SK-N-SH treated with all-trans-retinoic acid at 6 μM for 48 hours (cell line): ENCODE data around the gene TAF5.

Experiments used
- ATAC-seq: fragments of 200-7000 bp; cut with Tn5 transposase; 3 replicates; pipeline ENCODE4 v1.9.1; 2020; ENCODE audit warnings: mild to moderate bottlenecking, moderate library complexity
- ARNTL ChIP-seq: fragments of 450-650 bp; formaldehyde crosslinking; IDR thresholded peaks from 2 replicates; pipeline ENCODE4 v1.5.0; 2020; ENCODE audit warnings: low read depth, mild to moderate bottlenecking, moderate library complexity, borderline replicate concordance
- BACH2 ChIP-seq: fragments of 250-450 bp; sonication (Bioruptor Pico); IDR thresholded peaks from 2 replicates; pipeline ENCODE4 v1.9.0; 2021; ENCODE audit warnings: mild to moderate bottlenecking, borderline replicate concordance
- CREB5 ChIP-seq: fragments of 250-450 bp; sonication (Bioruptor Pico); IDR thresholded peaks from 2 replicates; pipeline ENCODE4 v1.5.1; 2020; ENCODE audit warnings: low read depth, mild to moderate bottlenecking, moderate library complexity
- ESRRG ChIP-seq: fragments of 250-450 bp; sonication (Bioruptor Pico); IDR thresholded peaks from 2 replicates; pipeline ENCODE4 v1.6.1; 2021; ENCODE audit warnings: mild to moderate bottlenecking
- GLIS3 ChIP-seq: fragments of 250-450 bp; sonication (Bioruptor Pico); IDR thresholded peaks from 2 replicates; pipeline ENCODE4 v1.5.0; 2020; ENCODE audit warnings: mild to moderate bottlenecking, moderate library complexity
- ISL1 ChIP-seq: fragments of 250-450 bp; sonication (Bioruptor Pico); IDR thresholded peaks from 2 replicates; pipeline ENCODE4 v2.1.2; 2022; ENCODE audit warnings: mild to moderate bottlenecking, moderate library complexity
- POU6F1 ChIP-seq: fragments of 250-450 bp; sonication (Bioruptor Pico); IDR thresholded peaks from 2 replicates; pipeline ENCODE4 v1.8.0; 2021; ENCODE audit warnings: low read depth, mild to moderate bottlenecking, moderate library complexity, borderline replicate concordance
- PPARA ChIP-seq: fragments of 250-450 bp; sonication (Bioruptor Pico); IDR thresholded peaks from 2 replicates; pipeline ENCODE4 v1.5.0; 2020; ENCODE audit warnings: mild to moderate bottlenecking, borderline replicate concordance
- RARB ChIP-seq: fragments of 250-450 bp; sonication (Bioruptor Pico); IDR thresholded peaks from 2 replicates; pipeline ENCODE4 v1.8.0; 2021; ENCODE audit warnings: mild to moderate bottlenecking, moderate library complexity
- SNAI2 ChIP-seq: fragments of 250-450 bp; sonication (Bioruptor Pico); IDR thresholded peaks from 2 replicates; pipeline ENCODE4 v1.5.0; 2020; ENCODE audit warnings: mild to moderate bottlenecking, moderate library complexity
- TCF4 ChIP-seq: fragments of 250-450 bp; sonication (Bioruptor Pico); IDR thresholded peaks from 2 replicates; pipeline ENCODE4 v1.8.0; 2021; ENCODE audit warnings: mild to moderate bottlenecking, moderate library complexity, borderline replicate concordance
- TOX ChIP-seq: fragments of 250-450 bp; sonication (Bioruptor Pico); IDR thresholded peaks from 2 replicates; pipeline ENCODE4 v1.8.0; 2021; ENCODE audit warnings: mild to moderate bottlenecking, moderate library complexity, borderline replicate concordance
- TSHZ2 ChIP-seq: fragments of 250-450 bp; sonication (Bioruptor Pico); IDR thresholded peaks from 2 replicates; pipeline ENCODE4 v1.5.0; 2020; ENCODE audit warnings: mild to moderate bottlenecking, moderate library complexity
- ZC3H10 ChIP-seq: fragments of 250-450 bp; sonication (Bioruptor Pico); IDR thresholded peaks from 2 replicates; pipeline ENCODE4 v1.5.1; 2021; ENCODE audit warnings: mild to moderate bottlenecking, moderate library complexity
- ZFP3 ChIP-seq: fragments of 250-450 bp; sonication (Bioruptor Pico); IDR thresholded peaks from 2 replicates; pipeline ENCODE4 v1.5.0; 2020; ENCODE audit warnings: mild to moderate bottlenecking, moderate library complexity
- ZFP30 ChIP-seq: fragments of 450-650 bp; formaldehyde crosslinking; IDR thresholded peaks from 2 replicates; pipeline ENCODE4 v1.5.0; 2022; ENCODE audit warnings: mild to moderate bottlenecking, moderate library complexity
- ZNF565 ChIP-seq: fragments of 450-650 bp; formaldehyde crosslinking; conservative IDR thresholded peaks from 2 replicates; pipeline ENCODE4 v1.5.0; 2020; ENCODE audit warnings: low read depth, mild to moderate bottlenecking, moderate library complexity
- ZNF70 ChIP-seq: fragments of 450-650 bp; formaldehyde crosslinking; IDR thresholded peaks from 2 replicates; pipeline ENCODE4 v1.5.0; 2020; ENCODE audit warnings: mild to moderate bottlenecking, moderate library complexity
- ZNF8 ChIP-seq: fragments of 450-650 bp; formaldehyde crosslinking; IDR thresholded peaks from 2 replicates; pipeline ENCODE4 v1.5.0; 2020; ENCODE audit warnings: mild to moderate bottlenecking, moderate library complexity
- TF ChIP-seq, protein P1 (sequence below): fragments of 250-450 bp; sonication (Bioruptor Pico); IDR thresholded peaks from 2 replicates; pipeline ENCODE4 v1.5.1; 2021; ENCODE audit warnings: mild to moderate bottlenecking, moderate library complexity
- TF ChIP-seq, protein P2 (sequence below): fragments of 250-450 bp; sonication (Bioruptor Pico); IDR thresholded peaks from 2 replicates; pipeline ENCODE4 v1.8.0; 2020; ENCODE audit warnings: mild to moderate bottlenecking, moderate library complexity, borderline replicate concordance

TAF5 gene

GRCh38 chr10:103429647-103430046 lies 61.9 kb downstream of the TAF5 start:
- TF ChIP-seq ARNTL (no peak), ESRRG (CRISPR knock-in tag) (no peak), TSHZ2 (CRISPR knock-in tag) (no peak), TOX (CRISPR knock-in tag) (no peak), POU6F1 (CRISPR knock-in tag) (no peak), ZNF565 (CRISPR knock-in tag) (no peak), TCF4 (CRISPR knock-in tag) (no peak), GLIS3 (CRISPR knock-in tag) (no peak), ZNF8 (CRISPR knock-in tag) (no peak), RARB (CRISPR knock-in tag) (no peak), ZFP30 (CRISPR knock-in tag) (no peak), ZNF70 (CRISPR knock-in tag) (no peak), SNAI2 (CRISPR knock-in tag) (no peak), ISL1 (CRISPR knock-in tag) (no peak), PPARA (CRISPR knock-in tag) (no peak), ZFP3 (CRISPR knock-in tag) (no peak), CREB5 (CRISPR knock-in tag) (no peak)
- TF ChIP-seq, protein P1, sequence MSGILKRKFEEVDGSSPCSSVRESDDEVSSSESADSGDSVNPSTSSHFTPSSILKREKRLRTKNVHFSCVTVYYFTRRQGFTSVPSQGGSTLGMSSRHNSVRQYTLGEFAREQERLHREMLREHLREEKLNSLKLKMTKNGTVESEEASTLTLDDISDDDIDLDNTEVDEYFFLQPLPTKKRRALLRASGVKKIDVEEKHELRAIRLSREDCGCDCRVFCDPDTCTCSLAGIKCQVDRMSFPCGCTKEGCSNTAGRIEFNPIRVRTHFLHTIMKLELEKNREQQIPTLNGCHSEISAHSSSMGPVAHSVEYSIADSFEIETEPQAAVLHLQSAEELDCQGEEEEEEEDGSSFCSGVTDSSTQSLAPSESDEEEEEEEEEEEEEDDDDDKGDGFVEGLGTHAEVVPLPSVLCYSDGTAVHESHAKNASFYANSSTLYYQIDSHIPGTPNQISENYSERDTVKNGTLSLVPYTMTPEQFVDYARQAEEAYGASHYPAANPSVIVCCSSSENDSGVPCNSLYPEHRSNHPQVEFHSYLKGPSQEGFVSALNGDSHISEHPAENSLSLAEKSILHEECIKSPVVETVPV (CRISPR knock-in tag) = no peak
- TF ChIP-seq, protein P2, sequence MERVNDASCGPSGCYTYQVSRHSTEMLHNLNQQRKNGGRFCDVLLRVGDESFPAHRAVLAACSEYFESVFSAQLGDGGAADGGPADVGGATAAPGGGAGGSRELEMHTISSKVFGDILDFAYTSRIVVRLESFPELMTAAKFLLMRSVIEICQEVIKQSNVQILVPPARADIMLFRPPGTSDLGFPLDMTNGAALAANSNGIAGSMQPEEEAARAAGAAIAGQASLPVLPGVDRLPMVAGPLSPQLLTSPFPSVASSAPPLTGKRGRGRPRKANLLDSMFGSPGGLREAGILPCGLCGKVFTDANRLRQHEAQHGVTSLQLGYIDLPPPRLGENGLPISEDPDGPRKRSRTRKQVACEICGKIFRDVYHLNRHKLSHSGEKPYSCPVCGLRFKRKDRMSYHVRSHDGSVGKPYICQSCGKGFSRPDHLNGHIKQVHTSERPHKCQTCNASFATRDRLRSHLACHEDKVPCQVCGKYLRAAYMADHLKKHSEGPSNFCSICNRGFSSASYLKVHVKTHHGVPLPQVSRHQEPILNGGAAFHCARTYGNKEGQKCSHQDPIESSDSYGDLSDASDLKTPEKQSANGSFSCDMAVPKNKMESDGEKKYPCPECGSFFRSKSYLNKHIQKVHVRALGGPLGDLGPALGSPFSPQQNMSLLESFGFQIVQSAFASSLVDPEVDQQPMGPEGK = no peak
- TF ChIP-seq, all 23 proteins: peak for 0
- no peak for ATAC-seq

GRCh38 chr10:103431902-103432301 lies 64.1 kb downstream of the TAF5 start:
- TF ChIP-seq BACH2 (CRISPR knock-in tag) (no peak), TOX (CRISPR knock-in tag) (no peak), RARB (CRISPR knock-in tag) (no peak)
- TF ChIP-seq, protein P1 (CRISPR knock-in tag) = no peak

DNA sequence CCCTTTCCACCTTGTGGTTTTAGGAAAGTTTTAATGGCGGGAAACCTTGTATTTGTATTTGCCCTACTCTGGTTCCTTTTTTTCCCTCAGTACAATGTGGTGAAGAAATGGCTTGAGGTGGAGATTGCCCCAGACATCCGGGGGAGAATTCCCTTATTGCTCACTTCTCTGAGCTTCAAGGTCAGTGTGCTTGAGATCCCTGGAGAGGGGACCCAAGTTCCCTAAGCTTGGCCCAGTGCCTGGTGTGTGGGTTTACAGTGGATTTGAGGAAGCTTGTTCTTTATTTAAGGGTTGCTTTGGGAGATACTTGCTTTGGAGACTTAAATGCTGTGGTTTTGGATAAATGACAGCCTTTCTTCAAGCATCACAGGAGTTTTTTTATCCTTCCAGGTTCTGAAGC lies 66.1 kb downstream of the TAF5 start:
- no peak for ATAC-seq
- TF ChIP-seq ZNF70 (CRISPR knock-in tag) (no peak), BACH2 (CRISPR knock-in tag) (no peak), ZNF565 (CRISPR knock-in tag) (no peak), CREB5 (CRISPR knock-in tag) (no peak), ESRRG (CRISPR knock-in tag) (no peak), ZC3H10 (CRISPR knock-in tag) (no peak), ISL1 (CRISPR knock-in tag) (no peak), ZNF8 (CRISPR knock-in tag) (no peak), TCF4 (CRISPR knock-in tag) (no peak), POU6F1 (CRISPR knock-in tag) (no peak), ZFP30 (CRISPR knock-in tag) (no peak), TOX (CRISPR knock-in tag) (no peak)
- TF ChIP-seq, protein P2 = no peak

More at GRCh38 chr10:103431902-103432301, 64.1 kb downstream of the TAF5 start:
- no peak for ATAC-seq
